ENCODE data around the gene C1QTNF6.
"Not testable (repeated sequence)": the region's sequence is repeated elsewhere in the genome, so short reads cannot be mapped to it uniquely, and the experiment has no call there.

DNA sequence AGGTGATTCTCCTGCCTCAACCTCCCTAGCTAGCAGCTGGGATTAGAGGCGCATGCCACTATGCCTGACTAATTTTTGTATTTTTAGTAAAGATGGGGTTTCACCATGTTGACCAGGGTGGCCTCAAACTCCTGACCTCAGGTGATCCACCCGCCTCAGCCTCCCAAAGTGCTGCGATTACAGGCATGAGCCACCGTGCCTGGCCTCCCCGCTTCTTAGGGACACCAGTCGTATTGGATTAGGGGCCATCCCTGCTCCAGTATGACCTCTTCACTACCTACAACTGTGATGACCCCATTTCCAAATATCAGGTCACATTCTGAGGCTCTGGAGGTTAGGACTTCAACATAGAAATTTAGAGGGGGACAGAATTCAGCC, 13.4 kb upstream of the C1QTNF6 start:
- TF ChIP-seq POLR2A (IDR thresholded peaks at IDR 0.05) = not testable (repeated sequence)
- TF ChIP-seq, protein P1, sequence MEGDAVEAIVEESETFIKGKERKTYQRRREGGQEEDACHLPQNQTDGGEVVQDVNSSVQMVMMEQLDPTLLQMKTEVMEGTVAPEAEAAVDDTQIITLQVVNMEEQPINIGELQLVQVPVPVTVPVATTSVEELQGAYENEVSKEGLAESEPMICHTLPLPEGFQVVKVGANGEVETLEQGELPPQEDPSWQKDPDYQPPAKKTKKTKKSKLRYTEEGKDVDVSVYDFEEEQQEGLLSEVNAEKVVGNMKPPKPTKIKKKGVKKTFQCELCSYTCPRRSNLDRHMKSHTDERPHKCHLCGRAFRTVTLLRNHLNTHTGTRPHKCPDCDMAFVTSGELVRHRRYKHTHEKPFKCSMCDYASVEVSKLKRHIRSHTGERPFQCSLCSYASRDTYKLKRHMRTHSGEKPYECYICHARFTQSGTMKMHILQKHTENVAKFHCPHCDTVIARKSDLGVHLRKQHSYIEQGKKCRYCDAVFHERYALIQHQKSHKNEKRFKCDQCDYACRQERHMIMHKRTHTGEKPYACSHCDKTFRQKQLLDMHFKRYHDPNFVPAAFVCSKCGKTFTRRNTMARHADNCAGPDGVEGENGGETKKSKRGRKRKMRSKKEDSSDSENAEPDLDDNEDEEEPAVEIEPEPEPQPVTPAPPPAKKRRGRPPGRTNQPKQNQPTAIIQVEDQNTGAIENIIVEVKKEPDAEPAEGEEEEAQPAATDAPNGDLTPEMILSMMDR (IDR thresholded peaks at IDR 0.05) = not testable (repeated sequence)

Measured in thyroid gland (tissue), 4 donors.